Gastrocnemius medialis (tissue), 4 donors: ENCODE results near the gene ZNF407.

Experiments used
- CTCF ChIP-seq, 5 experiments: fragments of 450-650 bp in 3 of 5; fragments of 200-600 bp in 2 of 5; sonication (generic) in 2 of 5; IDR thresholded peaks in 4 of 5; conservative IDR thresholded peaks in 1 of 5; 1 replicate in 4 of 5; 2 replicates in 1 of 5; pipeline ENCODE4 v1.5.1; 2016 to 2019; ENCODE audit warnings: antibody characterized with exemption in 5 of 5, mild to moderate bottlenecking in 3 of 5, moderate library complexity in 3 of 5
- POLR2A ChIP-seq, 2 donors: fragments of 450-650 bp; IDR thresholded peaks; one replicate each; pipeline ENCODE4 v1.6.1; 2017; ENCODE audit warnings: antibody characterized with exemption in 2 of 2, mild to moderate bottlenecking in 2 of 2, moderate library complexity in 2 of 2

GRCh38 chr18:74796841-74797576 lies 199.3 kb downstream of the ZNF407 start:
- no peak for TF ChIP-seq CTCF (IDR thresholded peaks at IDR 0.05 in 4 of 5, conservative IDR thresholded peaks at IDR 0.05 in 1 of 5)
- TF ChIP-seq POLR2A (IDR thresholded peaks at IDR 0.05): no peak
